Neural progenitor cell (in vitro differentiated cells): ENCODE measurements around the gene SMCO2.

Source experiments
- CTCF ChIP-seq: fragments of 200-600 bp; sonication (generic); IDR thresholded peaks from 2 replicates; pipeline ENCODE4 v1.5.1; 2017; ENCODE audit warnings: antibody characterized with exemption, mild to moderate bottlenecking
- EZH2 ChIP-seq: fragments of 200-600 bp; sonication (generic); IDR thresholded peaks from 2 replicates; pipeline ENCODE4 v1.6.1; 2017; ENCODE audit warnings: antibody characterized with exemption, mild to moderate bottlenecking, moderate library complexity
- EZH2phosphoT487 ChIP-seq: fragments of 200-600 bp; sonication (generic); IDR thresholded peaks from 2 replicates; pipeline ENCODE4 v1.6.1; 2017; ENCODE audit warnings: antibody characterized with exemption

GRCh38 chr12:27517961-27518665 is 71.6 kb downstream of the SMCO2 start:
- TF ChIP-seq CTCF (no peak), EZH2 (no peak), EZH2phosphoT487 (no peak)
